Esophagus muscularis mucosa (tissue), 3 donors: Measurements from ENCODE around the gene SORCS2.

Source experiments
- POLR2AphosphoS5 ChIP-seq, 2 donors: sonication (generic); formaldehyde crosslinking; IDR thresholded peaks; one replicate each; pipeline ENCODE4 v1.6.1; 2017; ENCODE audit warnings: antibody characterized with exemption in 2 of 2
- TF ChIP-seq, protein P1 (sequence below), 3 experiments: fragments of 200-600 bp in 2 of 3; fragments of 450-650 bp in 1 of 3; sonication (generic) in 2 of 3; IDR thresholded peaks; one replicate each; pipeline ENCODE4 v1.5.1; 2017 to 2019; ENCODE audit warnings: antibody characterized with exemption in 3 of 3, mild to moderate bottlenecking in 2 of 3, moderate library complexity in 1 of 3

DNA sequence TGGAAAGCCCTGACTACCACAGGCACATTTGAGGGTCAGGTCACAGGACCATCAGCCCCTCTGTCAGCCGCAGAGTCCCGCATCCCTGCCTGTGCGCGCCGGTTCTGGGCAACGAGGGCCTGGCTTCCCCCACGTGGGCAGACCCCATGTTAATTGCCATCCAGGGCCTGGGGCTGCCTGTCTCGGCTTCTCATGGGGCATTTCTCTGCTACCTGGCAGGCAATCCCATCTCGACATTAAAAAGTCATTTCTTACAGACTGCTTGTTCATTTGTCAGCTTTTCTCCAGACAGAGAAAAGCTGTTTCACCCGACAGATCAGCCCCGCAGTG, 45.6 kb upstream of the SORCS2 start:
- TF ChIP-seq, protein P1, sequence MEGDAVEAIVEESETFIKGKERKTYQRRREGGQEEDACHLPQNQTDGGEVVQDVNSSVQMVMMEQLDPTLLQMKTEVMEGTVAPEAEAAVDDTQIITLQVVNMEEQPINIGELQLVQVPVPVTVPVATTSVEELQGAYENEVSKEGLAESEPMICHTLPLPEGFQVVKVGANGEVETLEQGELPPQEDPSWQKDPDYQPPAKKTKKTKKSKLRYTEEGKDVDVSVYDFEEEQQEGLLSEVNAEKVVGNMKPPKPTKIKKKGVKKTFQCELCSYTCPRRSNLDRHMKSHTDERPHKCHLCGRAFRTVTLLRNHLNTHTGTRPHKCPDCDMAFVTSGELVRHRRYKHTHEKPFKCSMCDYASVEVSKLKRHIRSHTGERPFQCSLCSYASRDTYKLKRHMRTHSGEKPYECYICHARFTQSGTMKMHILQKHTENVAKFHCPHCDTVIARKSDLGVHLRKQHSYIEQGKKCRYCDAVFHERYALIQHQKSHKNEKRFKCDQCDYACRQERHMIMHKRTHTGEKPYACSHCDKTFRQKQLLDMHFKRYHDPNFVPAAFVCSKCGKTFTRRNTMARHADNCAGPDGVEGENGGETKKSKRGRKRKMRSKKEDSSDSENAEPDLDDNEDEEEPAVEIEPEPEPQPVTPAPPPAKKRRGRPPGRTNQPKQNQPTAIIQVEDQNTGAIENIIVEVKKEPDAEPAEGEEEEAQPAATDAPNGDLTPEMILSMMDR (IDR thresholded peaks at IDR 0.05) = no peak
- TF ChIP-seq POLR2AphosphoS5 (IDR thresholded peaks at IDR 0.05) = no peak
